ENCODE data around the gene ACMSD.

The ACMSD gene

GRCh38 chr2:134950886-134951285, 112.5 kb downstream of the ACMSD start:
- peak; percentile 29 to 58 (median 50) for DNase-seq
